ENCODE results near the gene FEN1. TPM values are rescaled to one million over a fixed set of nuclear protein-coding genes. Genes with fewer than 3 reads are reported as not detected.

The FEN1 gene
- total RNA-seq, 2 donors from 2014 or later, result 2.6 to 3.4 TPM

GRCh38 chr11:61749591-61750217 is 43.0 kb upstream of the FEN1 start:
- no peak for TF ChIP-seq POLR2A (IDR thresholded peaks at IDR 0.05)
- no peak for TF ChIP-seq CTCF (IDR thresholded peaks at IDR 0.05)
- WGBS, 2 donors, result 63 to 73% methylated on average over 10 to 19 of the region's 21 CpGs
- H3K36me3 ChIP-seq (replicated peaks in 1 of 2; ENCODE audit: insufficient read depth in 1 of 2, low read depth in 2 of 2), result no peaks in the 10 kb centered on the region
- no peaks in the 10 kb centered on the region for H3K27me3 ChIP-seq
- peaks cover 40% of the 10 kb centered on the region for H3K4me1 ChIP-seq
- H3K27ac ChIP-seq, result no peak overlapping the region
- ATAC-seq (no peak), DNase-seq (no peak)
- intact Hi-C loops (cut with DNase I), result no loop called here
- H3K9me3 ChIP-seq, result no peaks in the 10 kb centered on the region
- H3K4me3 ChIP-seq, result no peak overlapping the region

- 93 to 99% methylated on average over 5 of the region's 5 CpGs for WGBS, 2 donors
- intact Hi-C loops (cut with DNase I), result no loop called here
- DNase-seq, result no peak
These were observed 42.0 kb upstream of the FEN1 start for GRCh38 chr11:61750631-61751273.

GRCh38 chr11:61751384-61751783 is 41.3 kb upstream of the FEN1 start:
- ATAC-seq (no peak), DNase-seq (no peak)
- Histone ChIP-seq H3K27me3 (no peaks in the 10 kb centered on the region), H3K4me3 (no peak overlapping the region), H3K9me3 (no peaks in the 10 kb centered on the region), H3K4me1 (peaks cover 57% of the 10 kb centered on the region), H3K27ac (no peak overlapping the region), H3K36me3 (replicated peaks in 1 of 2; ENCODE audit: insufficient read depth in 1 of 2, low read depth in 2 of 2) (no peaks in the 10 kb centered on the region)
- intact Hi-C loops (cut with DNase I), result no loop called here
- TF ChIP-seq CTCF (IDR thresholded peaks at IDR 0.05) (no peak), POLR2A (IDR thresholded peaks at IDR 0.05) (no peak)
- 37 to 45% methylated on average over 11 to 14 of the region's 14 CpGs for WGBS, 2 donors

More at GRCh38 chr11:61750631-61751273, 42.0 kb upstream of the FEN1 start:
- no peaks in the 10 kb centered on the region for H3K27me3 ChIP-seq
- ATAC-seq, result no peak
- TF ChIP-seq POLR2A (IDR thresholded peaks at IDR 0.05) (no peak), CTCF (IDR thresholded peaks at IDR 0.05) (no peak)
- no peak overlapping the region for H3K4me3 ChIP-seq
- peaks cover 51% of the 10 kb centered on the region for H3K4me1 ChIP-seq
- no peak overlapping the region for H3K27ac ChIP-seq
- no peaks in the 10 kb centered on the region for H3K36me3 ChIP-seq (replicated peaks in 1 of 2; ENCODE audit: insufficient read depth in 1 of 2, low read depth in 2 of 2)
- H3K9me3 ChIP-seq, result no peaks in the 10 kb centered on the region

- intact Hi-C loops (cut with DNase I), result no loop called here
These were observed 40.4 kb upstream of the FEN1 start, which contains the start of gene MYRF for GRCh38 chr11:61752117-61752924. MYRF (plus strand) TSS chr11:61752636; CDS start chr11:61752745, 109 bp downstream.

More at GRCh38 chr11:61752117-61752924, 40.4 kb upstream of the FEN1 start, which contains the start of gene MYRF:
- 0 to 1% methylated on average over 4 to 81 of the region's 93 CpGs for WGBS, 2 donors
- Histone ChIP-seq H3K4me3 (peak within 1 kb of the TSS; percentile 37 to 44), H3K27me3 (no peaks in the 10 kb centered on the region), H3K36me3 (replicated peaks in 1 of 2; ENCODE audit: insufficient read depth in 1 of 2, low read depth in 2 of 2) (no peaks in the 10 kb centered on the region), H3K4me1 (peaks cover 66% of the 10 kb centered on the region), H3K27ac (peak within 1 kb of the TSS; percentile 85 to 97 (median 96)), H3K9me3 (no peaks in the 10 kb centered on the region)
- ATAC-seq (peak; percentile 62), DNase-seq (peak; percentile 65 to 80 (median 76))
- TF ChIP-seq CTCF (IDR thresholded peaks at IDR 0.05) (peak; percentile 29 to 97 (median 55)), POLR2A (IDR thresholded peaks at IDR 0.05) (peak; percentile 23 to 50 (median 26))

Data from body of pancreas (tissue), 4 donors.